GM12875 (cell line): ENCODE results near the gene TSHZ2.
"Not testable (repeated sequence)": the region's sequence is repeated elsewhere in the genome, so short reads cannot be mapped to it uniquely, and the experiment has no call there.

Source experiments
- H3K4me3 ChIP-seq: one replicate; pipeline ENCODE4 v1.5.1; 2011; ENCODE audit warnings: low read depth, low read length, control low read depth
- TF ChIP-seq, protein P1 (sequence below): IDR thresholded peaks from 2 replicates; pipeline ENCODE4 v1.5.1; 2011; ENCODE audit warnings: low read depth, mild to moderate bottlenecking, control low read depth, inconsistent platforms, low read length, moderate library complexity, borderline replicate concordance; ENCODE audit not compliant: insufficient read depth

Gene TSHZ2

DNA sequence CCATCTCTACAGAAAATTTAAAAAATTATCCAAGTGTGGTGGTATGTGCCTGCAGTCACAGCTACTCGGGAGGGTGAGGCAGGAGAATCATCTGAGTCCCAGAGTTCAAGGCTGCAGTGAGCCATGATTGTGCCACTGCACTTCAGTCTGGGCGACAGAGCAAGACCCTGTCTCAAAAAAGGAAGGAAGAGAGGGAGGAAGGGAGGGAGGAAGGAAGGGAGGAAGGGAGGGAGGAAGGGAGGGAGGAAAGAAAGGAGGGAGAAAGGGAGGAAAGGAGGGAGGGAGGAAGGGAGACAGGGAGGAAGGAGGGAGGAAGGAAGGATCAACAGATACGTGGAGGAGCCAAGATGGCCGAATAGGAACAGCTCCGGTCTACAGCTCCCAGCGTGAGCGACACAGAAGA, 531.4 kb downstream of the TSHZ2 start:
- H3K4me3 ChIP-seq: no peak overlapping the region
- TF ChIP-seq, protein P1, sequence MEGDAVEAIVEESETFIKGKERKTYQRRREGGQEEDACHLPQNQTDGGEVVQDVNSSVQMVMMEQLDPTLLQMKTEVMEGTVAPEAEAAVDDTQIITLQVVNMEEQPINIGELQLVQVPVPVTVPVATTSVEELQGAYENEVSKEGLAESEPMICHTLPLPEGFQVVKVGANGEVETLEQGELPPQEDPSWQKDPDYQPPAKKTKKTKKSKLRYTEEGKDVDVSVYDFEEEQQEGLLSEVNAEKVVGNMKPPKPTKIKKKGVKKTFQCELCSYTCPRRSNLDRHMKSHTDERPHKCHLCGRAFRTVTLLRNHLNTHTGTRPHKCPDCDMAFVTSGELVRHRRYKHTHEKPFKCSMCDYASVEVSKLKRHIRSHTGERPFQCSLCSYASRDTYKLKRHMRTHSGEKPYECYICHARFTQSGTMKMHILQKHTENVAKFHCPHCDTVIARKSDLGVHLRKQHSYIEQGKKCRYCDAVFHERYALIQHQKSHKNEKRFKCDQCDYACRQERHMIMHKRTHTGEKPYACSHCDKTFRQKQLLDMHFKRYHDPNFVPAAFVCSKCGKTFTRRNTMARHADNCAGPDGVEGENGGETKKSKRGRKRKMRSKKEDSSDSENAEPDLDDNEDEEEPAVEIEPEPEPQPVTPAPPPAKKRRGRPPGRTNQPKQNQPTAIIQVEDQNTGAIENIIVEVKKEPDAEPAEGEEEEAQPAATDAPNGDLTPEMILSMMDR: no peak

DNA sequence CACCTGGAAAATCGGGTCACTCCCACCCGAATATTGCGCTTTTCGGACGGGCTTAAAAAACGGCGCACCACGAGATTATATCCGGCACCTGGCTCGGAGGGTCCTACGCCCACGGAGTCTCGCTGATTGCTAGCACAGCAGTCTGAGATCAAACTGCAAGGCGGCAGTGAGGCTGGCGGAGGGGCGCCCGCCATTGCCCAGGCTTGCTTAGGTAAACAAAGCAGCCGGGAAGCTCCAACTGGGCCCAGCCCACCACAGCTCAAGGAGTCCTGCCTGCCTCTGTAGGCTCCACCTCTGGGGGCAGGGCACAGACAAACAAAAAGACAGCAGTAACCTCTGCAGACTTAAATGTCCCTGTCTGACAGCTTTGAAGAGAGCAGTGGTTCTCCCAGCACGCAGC, 531.9 kb downstream of the TSHZ2 start:
- not testable (repeated sequence) for H3K4me3 ChIP-seq

DNA sequence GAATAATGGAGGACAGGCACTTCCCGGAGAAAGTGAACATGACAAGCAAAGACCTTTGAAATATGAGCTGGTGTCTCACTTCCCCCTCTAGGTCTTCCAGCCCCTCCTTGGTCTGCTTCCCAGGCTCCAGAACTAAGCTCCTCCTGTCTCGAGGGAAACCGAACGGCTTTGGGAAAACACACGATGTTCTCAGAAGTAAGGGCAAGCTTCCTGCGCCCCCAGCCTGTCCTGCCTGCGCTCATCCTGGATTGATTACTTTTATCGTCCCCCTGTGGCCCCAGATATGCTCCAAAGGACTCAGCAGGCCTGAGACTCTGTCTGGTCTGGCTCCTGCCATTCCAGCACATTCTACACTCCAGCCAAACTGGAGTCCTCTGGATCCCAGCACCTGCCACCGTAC, 538.1 kb downstream of the TSHZ2 start:
- TF ChIP-seq, protein P1: no peak

DNA sequence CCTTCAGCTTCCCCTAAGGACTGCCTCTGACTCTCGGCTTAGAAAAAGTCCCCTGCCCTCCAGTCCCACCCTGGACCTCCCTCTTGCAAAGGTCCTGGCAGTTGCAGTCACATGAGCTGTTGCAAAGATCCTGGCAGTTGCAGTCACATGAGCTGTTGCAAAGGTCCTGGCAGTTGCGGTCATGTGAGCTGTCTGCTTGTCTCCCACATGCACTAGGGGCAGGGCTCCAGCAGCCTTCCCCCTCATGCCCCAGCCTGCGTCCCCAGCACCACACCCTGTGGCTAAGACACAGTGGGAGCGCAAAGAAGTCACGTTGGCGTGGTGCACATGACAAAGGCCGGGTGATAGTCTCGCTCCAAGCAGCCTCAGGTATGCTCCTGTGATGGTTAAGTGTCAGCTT, 538.5 kb downstream of the TSHZ2 start:
- TF ChIP-seq, protein P1: no peak
- no peak overlapping the region for H3K4me3 ChIP-seq

More for the DNA sequence above, 538.1 kb downstream of the TSHZ2 start:
- H3K4me3 ChIP-seq: no peak overlapping the region

DNA sequence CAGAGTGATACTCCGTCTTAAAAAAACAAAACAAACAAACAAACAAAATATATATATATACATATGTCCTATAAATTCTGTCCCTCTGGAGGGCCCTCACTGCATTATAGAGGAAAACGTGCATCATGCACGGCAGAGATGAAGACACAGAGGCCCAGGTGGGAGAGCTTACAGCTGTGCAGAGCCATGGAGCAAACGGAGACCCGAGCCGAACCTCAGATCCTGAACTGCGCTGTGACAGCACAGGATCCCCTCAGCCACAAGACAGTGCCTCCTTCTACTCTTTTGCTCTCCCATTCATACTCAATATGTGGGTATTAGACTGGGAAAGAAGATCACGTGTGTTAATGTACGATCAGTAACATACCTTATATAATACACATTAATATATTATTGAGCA, 539.9 kb downstream of the TSHZ2 start:
- TF ChIP-seq, protein P1: no peak
- no peak overlapping the region for H3K4me3 ChIP-seq

DNA sequence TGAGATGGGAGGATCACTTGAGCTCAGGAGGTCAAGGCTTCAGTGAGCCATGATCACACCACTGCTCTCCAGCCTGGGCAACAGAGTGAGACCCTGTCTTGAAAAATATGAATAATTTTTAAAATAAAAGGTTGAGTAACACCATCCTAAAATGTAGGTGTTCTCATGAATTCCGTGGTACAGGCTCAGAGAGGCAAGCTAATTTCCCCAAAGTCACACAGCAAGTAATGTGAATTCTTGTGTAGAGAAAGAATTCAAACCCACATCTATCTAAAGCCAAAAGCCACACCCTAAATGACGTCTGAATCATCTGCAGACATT, 541.0 kb downstream of the TSHZ2 start:
- TF ChIP-seq, protein P1: no peak
- no peak overlapping the region for H3K4me3 ChIP-seq

DNA sequence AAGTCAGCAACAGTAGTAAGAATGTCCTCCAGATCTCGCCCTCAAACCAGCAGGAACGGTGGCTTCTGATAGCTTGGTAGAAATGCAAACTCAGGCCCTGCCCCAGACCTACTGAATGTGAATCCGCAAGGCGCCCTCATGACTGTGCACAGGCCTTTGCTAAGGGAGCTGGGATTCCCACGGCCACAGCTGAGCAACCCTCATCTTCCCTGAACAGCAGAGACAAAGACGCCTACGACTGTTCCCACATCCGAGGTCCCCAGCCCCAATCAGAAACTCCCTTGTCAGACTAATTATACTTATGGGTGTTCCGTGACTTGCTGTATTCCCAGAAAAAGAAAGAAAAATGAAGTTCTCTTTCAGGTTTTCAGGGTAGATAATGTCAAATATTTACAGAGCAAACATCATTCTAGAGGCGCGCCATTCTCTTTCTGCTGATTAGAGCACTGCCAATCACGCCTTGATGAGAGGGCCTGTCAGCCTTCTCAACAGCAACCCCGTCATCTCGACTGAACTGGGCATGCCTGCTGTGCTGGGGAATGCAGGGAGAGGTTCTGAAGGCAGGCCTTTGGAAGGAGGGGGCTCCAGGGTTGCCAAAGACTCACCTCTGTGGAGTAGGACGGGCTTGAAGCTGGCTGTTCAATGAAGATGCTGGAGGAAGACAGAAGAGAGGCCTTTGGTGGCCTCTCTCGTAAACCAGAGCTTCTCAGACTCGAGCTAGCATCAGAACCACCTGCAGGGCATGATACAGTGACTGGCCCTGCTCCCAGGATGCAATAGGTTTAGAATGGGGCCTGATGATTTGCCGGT, 541.5 kb downstream of the TSHZ2 start:
- H3K4me3 ChIP-seq: no peak overlapping the region
- TF ChIP-seq, protein P1: no peak
